Mucosa of rectum (tissue), 2 donors: ENCODE results near the gene L2HGDH.

Experiments
- H3K27ac ChIP-seq, 2 donors: one replicate each; pipeline ENCODE4 v1.7.0; 2013; ENCODE audit warnings: inconsistent platforms in 2 of 2, low read depth in 2 of 2, low read length in 2 of 2
- H3K27me3 ChIP-seq, 2 donors: one replicate each; pipeline ENCODE4 v1.7.0; 2013; ENCODE audit warnings: low read length in 2 of 2; ENCODE audit not compliant: control insufficient read depth in 2 of 2, insufficient read depth in 2 of 2
- H3K36me3 ChIP-seq, 2 donors: one replicate each; pipeline ENCODE4 v1.7.0; 2013; ENCODE audit warnings: low read length in 2 of 2; ENCODE audit not compliant: control insufficient read depth in 2 of 2, insufficient read depth in 2 of 2
- H3K4me1 ChIP-seq, 2 donors: one replicate each; pipeline ENCODE4 v1.7.0; 2013; ENCODE audit warnings: low read length in 2 of 2, mild to moderate bottlenecking in 1 of 2; ENCODE audit not compliant: control insufficient read depth in 2 of 2, insufficient read depth in 2 of 2
- H3K4me3 ChIP-seq, 2 donors: one replicate each; pipeline ENCODE4 v1.7.0; 2013; ENCODE audit warnings: low read length in 2 of 2
- H3K9ac ChIP-seq, 2 donors: one replicate each; pipeline ENCODE4 v1.7.0; 2013; ENCODE audit warnings: low read length in 2 of 2, low read depth in 1 of 2, mild to moderate bottlenecking in 1 of 2
- H3K9me3 ChIP-seq, 2 donors: one replicate each; pipeline ENCODE4 v1.7.0; 2013; ENCODE audit warnings: low read length in 2 of 2; ENCODE audit not compliant: control insufficient read depth in 2 of 2
- donor health status: healthy.
- donor health status: Normal muscosa, but diverticular disease.

L2HGDH gene

GRCh38 chr14:50225067-50225973, 86.7 kb downstream of the L2HGDH start:
- no peak overlapping the region for H3K9ac ChIP-seq
- H3K27ac ChIP-seq: peak overlapping the region in 1 of 2 donors; percentile 34
- no peaks in the 10 kb centered on the region for H3K9me3 ChIP-seq
- H3K36me3 ChIP-seq: no peaks in the 10 kb centered on the region
- peaks cover 10 to 25% of the 10 kb centered on the region in 2 donors for H3K4me1 ChIP-seq
- no peaks in the 10 kb centered on the region for H3K27me3 ChIP-seq
- no peak overlapping the region for H3K4me3 ChIP-seq

GRCh38 chr14:50222055-50222613, 89.9 kb downstream of the L2HGDH start:
- H3K4me3 ChIP-seq: no peak overlapping the region
- H3K9me3 ChIP-seq: no peaks in the 10 kb centered on the region
- no peak overlapping the region for H3K27ac ChIP-seq
- H3K9ac ChIP-seq: no peak overlapping the region
- peaks cover 3 to 13% of the 10 kb centered on the region in 2 donors for H3K4me1 ChIP-seq
- no peaks in the 10 kb centered on the region for H3K27me3 ChIP-seq
- H3K36me3 ChIP-seq: no peaks in the 10 kb centered on the region

DNA sequence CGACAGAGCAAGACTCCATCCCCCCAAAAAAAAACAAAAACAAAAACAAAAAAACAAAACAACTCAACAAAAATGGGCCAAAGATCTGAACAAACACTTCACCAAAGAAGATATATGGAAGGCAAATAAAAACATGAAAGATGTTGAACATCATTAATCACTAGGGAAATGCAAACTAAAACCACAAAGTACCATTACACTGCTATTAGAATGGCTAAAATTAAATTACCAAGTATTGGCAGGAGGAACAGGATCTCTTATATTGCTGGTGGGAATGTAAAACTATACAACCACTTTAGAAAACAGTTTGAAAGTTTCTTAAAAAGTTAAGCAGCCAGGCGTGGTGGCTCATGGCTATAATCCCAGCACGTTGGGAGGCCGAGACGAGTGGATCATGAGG, 93.5 kb downstream of the L2HGDH start:
- Histone ChIP-seq H3K36me3 (no peaks in the 10 kb centered on the region), H3K9ac (no peak overlapping the region), H3K27ac (no peak overlapping the region), H3K9me3 (no peaks in the 10 kb centered on the region), H3K4me1 (no peaks in the 10 kb centered on the region), H3K4me3 (no peak overlapping the region), H3K27me3 (no peaks in the 10 kb centered on the region)

DNA sequence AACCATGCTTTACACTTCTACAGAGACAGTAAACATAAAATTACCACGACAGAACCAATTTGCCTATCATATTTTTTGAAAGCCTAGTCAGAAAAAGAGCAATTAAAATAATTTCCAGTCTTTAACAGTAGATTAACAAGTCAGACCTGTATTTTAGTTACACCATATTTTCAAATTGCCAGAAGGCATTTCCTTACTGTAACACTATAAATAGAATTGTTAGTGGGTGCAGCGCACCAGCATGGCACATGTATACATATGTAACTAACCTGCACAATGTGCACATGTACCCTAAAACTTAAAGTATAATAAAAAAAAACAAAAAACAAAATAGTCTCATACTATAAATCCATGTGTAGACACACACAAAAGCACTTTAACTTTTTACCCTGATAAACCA, 96.6 kb downstream of the L2HGDH start:
- Histone ChIP-seq H3K9me3 (no peaks in the 10 kb centered on the region), H3K4me3 (no peak overlapping the region), H3K4me1 (no peaks in the 10 kb centered on the region)

DNA sequence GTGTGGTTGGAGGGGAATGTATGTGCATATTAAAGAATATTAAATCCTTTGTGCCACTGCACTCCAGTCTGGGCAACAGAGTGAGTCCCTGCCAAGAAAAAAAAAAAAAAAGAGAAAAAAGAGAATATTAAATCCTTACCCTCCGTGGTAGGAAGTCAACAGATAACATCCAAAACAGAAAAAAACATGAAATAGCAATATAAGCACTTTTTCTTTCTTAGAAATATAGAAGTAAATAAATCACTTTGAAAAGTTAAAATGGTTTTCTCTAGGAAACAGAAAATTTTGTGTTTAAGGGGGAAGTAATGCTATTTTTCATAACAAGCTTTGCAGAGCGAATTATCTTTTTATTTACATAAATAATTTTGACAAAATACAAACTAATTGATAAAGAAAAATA, 98.2 kb downstream of the L2HGDH start:
- Histone ChIP-seq H3K4me1 (no peaks in the 10 kb centered on the region), H3K4me3 (no peak overlapping the region), H3K27me3 (no peaks in the 10 kb centered on the region), H3K27ac (no peak overlapping the region), H3K36me3 (no peaks in the 10 kb centered on the region), H3K9ac (no peak overlapping the region), H3K9me3 (no peaks in the 10 kb centered on the region)

More for the DNA sequence above, 96.6 kb downstream of the L2HGDH start:
- Histone ChIP-seq H3K36me3 (no peaks in the 10 kb centered on the region), H3K27me3 (no peaks in the 10 kb centered on the region), H3K9ac (no peak overlapping the region), H3K27ac (no peak overlapping the region)

- H3K36me3 ChIP-seq: no peaks in the 10 kb centered on the region
- no peaks in the 10 kb centered on the region for H3K4me1 ChIP-seq
- H3K4me3 ChIP-seq: no peak overlapping the region
- H3K9me3 ChIP-seq: no peaks in the 10 kb centered on the region
- no peaks in the 10 kb centered on the region for H3K27me3 ChIP-seq
- H3K9ac ChIP-seq: no peak overlapping the region
- H3K27ac ChIP-seq: no peak overlapping the region
These were observed 99.3 kb downstream of the L2HGDH start for GRCh38 chr14:50212726-50213125.

DNA sequence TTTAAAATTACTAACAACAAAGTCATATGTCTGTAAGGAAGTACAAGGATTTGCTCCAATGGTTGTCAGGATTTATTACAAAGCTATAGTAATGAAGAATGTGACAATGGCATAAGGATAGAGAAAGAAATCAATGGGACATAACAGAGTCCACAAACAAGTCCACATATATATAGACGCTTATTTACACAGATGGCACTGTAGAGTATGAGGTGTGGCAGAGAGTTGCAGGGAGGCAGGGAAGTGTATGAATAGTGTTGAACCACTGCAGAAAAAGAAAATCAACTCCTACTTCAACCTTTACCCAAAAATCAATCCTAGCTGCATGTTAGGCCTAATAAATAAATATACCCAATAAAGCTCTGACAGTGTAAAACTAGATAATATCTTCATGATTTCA, 102.0 kb downstream of the L2HGDH start:
- Histone ChIP-seq H3K4me3 (no peak overlapping the region), H3K9me3 (no peaks in the 10 kb centered on the region), H3K27ac (no peak overlapping the region), H3K9ac (no peak overlapping the region), H3K4me1 (no peaks in the 10 kb centered on the region), H3K27me3 (no peaks in the 10 kb centered on the region), H3K36me3 (no peaks in the 10 kb centered on the region)

GRCh38 chr14:50198499-50198898, 113.5 kb downstream of the L2HGDH start:
- H3K27ac ChIP-seq: no peak overlapping the region
- no peaks in the 10 kb centered on the region for H3K27me3 ChIP-seq
- peaks cover 17 to 35% of the 10 kb centered on the region in 2 donors for H3K36me3 ChIP-seq
- H3K4me3 ChIP-seq: no peak overlapping the region
- H3K9me3 ChIP-seq: no peaks in the 10 kb centered on the region
- no peak overlapping the region for H3K9ac ChIP-seq
- H3K4me1 ChIP-seq: no peaks in the 10 kb centered on the region

DNA sequence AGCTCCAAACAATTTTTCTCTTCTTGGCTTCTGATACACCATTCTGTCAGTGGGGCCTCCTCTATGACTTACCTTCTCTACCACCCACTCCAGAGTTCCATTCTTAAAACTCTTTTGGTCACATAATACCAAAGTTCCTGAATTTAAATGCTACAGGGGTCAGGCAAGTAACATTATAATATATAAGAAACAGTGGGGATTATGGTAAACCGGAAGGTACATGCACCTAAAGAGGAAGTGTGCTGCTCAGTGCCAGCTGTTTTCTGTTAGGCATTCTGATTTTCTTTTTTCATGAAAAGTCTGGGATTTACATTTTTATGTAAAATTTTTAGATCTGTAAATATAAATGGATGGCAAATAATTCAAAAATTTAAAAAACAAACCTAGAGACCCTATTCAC, 120.5 kb downstream of the L2HGDH start:
- no peak overlapping the region for H3K27ac ChIP-seq
- H3K9ac ChIP-seq: no peak overlapping the region
- no peaks in the 10 kb centered on the region for H3K9me3 ChIP-seq
- H3K27me3 ChIP-seq: no peaks in the 10 kb centered on the region
- H3K4me1 ChIP-seq: no peaks in the 10 kb centered on the region
- peaks cover 15 to 30% of the 10 kb centered on the region in 2 donors for H3K36me3 ChIP-seq
- no peak overlapping the region for H3K4me3 ChIP-seq
